ENCODE results near the gene SHISAL2B. TPM values are rescaled to one million over a fixed set of nuclear protein-coding genes. Genes with fewer than 3 reads are reported as not detected.

SHISAL2B gene
- total RNA-seq (not detected), polyA plus RNA-seq (not detected)

GRCh38 chr5:64690417-64691151 lies at the start of gene SHISAL2B:
Gene SHISAL2B (plus strand): TSS chr5:64690503. CDS start chr5:64690624, 121 bp downstream.
- peaks cover 0 to 12% (median 10%) of the 10 kb centered on the region in 4 donors for H3K4me1 ChIP-seq
- TF ChIP-seq POLR2A (IDR thresholded peaks at IDR 0.05) (no peak), POLR2AphosphoS5 (IDR thresholded peaks at IDR 0.05) (no peak), EP300 (IDR thresholded peaks at IDR 0.05) (no peak)
- TF ChIP-seq, protein P1, sequence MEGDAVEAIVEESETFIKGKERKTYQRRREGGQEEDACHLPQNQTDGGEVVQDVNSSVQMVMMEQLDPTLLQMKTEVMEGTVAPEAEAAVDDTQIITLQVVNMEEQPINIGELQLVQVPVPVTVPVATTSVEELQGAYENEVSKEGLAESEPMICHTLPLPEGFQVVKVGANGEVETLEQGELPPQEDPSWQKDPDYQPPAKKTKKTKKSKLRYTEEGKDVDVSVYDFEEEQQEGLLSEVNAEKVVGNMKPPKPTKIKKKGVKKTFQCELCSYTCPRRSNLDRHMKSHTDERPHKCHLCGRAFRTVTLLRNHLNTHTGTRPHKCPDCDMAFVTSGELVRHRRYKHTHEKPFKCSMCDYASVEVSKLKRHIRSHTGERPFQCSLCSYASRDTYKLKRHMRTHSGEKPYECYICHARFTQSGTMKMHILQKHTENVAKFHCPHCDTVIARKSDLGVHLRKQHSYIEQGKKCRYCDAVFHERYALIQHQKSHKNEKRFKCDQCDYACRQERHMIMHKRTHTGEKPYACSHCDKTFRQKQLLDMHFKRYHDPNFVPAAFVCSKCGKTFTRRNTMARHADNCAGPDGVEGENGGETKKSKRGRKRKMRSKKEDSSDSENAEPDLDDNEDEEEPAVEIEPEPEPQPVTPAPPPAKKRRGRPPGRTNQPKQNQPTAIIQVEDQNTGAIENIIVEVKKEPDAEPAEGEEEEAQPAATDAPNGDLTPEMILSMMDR (IDR thresholded peaks at IDR 0.05): no peak
- 2 to 9% methylated on average over 71 of the region's 71 CpGs for WGBS, 2 donors
- peaks cover 0 to 31% (median 9%) of the 10 kb centered on the region in 3 donors for H3K27me3 ChIP-seq
- no peak for DNase-seq
- H3K27ac ChIP-seq: no peak within 1 kb of the TSS
- H3K9me3 ChIP-seq: no peaks in the 10 kb centered on the region
- no peaks in the 10 kb centered on the region for H3K36me3 ChIP-seq
- peak within 1 kb of the TSS in 2 of 4 donors; percentile 21 to 24 for H3K4me3 ChIP-seq
- intact Hi-C loops (cut with DNase I): no loop called here

DNA sequence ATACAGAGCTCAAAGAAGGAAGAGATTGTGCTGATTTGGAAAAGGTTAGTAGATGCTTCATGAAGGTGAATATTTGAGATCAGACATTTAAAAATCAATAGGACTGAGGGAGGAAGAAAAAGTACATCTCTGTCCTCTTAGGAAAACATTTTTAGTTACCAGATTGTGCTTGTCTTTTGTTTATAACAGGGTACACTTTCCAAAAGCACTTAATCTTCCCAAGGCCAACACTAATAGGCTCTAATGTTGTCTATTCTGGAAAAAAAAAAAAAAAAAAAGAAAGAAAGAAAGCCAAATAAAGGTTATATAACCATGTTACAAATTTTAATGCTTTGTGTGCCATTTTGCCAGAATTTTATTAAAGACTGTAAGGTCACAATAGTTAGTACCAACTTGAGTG lies 45.5 kb upstream of the SHISAL2B start:
- no peak for DNase-seq
- intact Hi-C loops (cut with DNase I): no loop called here
- H3K27ac ChIP-seq: no peak overlapping the region

DNA sequence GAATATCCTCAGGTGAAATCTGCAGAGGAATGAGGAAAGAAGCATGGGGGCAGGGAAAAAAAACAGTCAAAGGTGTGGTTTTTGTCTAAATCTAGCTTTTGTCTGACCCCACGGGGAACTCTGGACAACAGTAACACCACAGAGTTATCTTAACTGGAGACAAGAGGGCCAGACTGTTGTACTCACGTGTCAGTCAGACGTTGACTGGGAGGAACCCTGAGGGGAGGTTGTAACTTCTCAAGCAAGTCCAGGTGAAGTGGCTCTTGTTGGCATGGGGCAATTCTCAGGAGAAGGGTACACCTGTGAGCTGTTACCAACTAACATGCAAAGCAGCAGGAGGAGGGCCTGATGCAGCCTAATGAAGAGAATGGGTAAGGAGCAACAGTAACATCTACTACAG lies 44.1 kb upstream of the SHISAL2B start:
- Histone ChIP-seq H3K27ac (no peak overlapping the region), H3K4me1 (peaks cover 0 to 3% (median 0%) of the 10 kb centered on the region in 4 donors), H3K4me3 (no peak overlapping the region), H3K27me3 (no peaks in the 10 kb centered on the region), H3K36me3 (no peaks in the 10 kb centered on the region), H3K9me3 (no peaks in the 10 kb centered on the region)
- no peak for TF ChIP-seq POLR2AphosphoS5 (IDR thresholded peaks at IDR 0.05)
- no peak for TF ChIP-seq EP300 (IDR thresholded peaks at IDR 0.05)
- TF ChIP-seq, protein P1 (IDR thresholded peaks at IDR 0.05): no peak
- no peak for TF ChIP-seq POLR2A (IDR thresholded peaks at IDR 0.05)
- intact Hi-C loops (cut with DNase I): no loop called here
- DNase-seq: no peak
- 71 to 77% methylated on average over 3 of the region's 3 CpGs for WGBS, 2 donors

More for the DNA sequence above, 45.5 kb upstream of the SHISAL2B start:
- TF ChIP-seq EP300 (IDR thresholded peaks at IDR 0.05) (no peak), POLR2A (IDR thresholded peaks at IDR 0.05) (no peak)
- TF ChIP-seq, protein P1 (IDR thresholded peaks at IDR 0.05): no peak
- Histone ChIP-seq H3K36me3 (no peaks in the 10 kb centered on the region), H3K4me1 (peaks cover 0 to 3% (median 0%) of the 10 kb centered on the region in 4 donors), H3K9me3 (no peaks in the 10 kb centered on the region), H3K27me3 (no peaks in the 10 kb centered on the region), H3K4me3 (no peak overlapping the region)

- WGBS, 2 donors: 72 to 76% methylated on average over 2 of the region's 2 CpGs
- Histone ChIP-seq H3K36me3 (no peaks in the 10 kb centered on the region), H3K27ac (no peak overlapping the region), H3K4me3 (no peak overlapping the region), H3K9me3 (no peaks in the 10 kb centered on the region), H3K4me1 (peaks cover 0 to 3% (median 0%) of the 10 kb centered on the region in 4 donors), H3K27me3 (no peaks in the 10 kb centered on the region)
- intact Hi-C loops (cut with DNase I): no loop called here
- no peak for TF ChIP-seq POLR2AphosphoS5 (IDR thresholded peaks at IDR 0.05)
- TF ChIP-seq POLR2A (IDR thresholded peaks at IDR 0.05): no peak
- TF ChIP-seq, protein P1 (IDR thresholded peaks at IDR 0.05): no peak
- TF ChIP-seq EP300 (IDR thresholded peaks at IDR 0.05): no peak
- DNase-seq: no peak
Observed at GRCh38 chr5:64649512-64649911, 40.8 kb upstream of the SHISAL2B start.
